Uterus (tissue), 4 donors: ENCODE results near the gene LIMK2. TPM values are rescaled to one million over a fixed set of nuclear protein-coding genes. Genes with fewer than 3 reads are reported as not detected.
"Not testable (repeated sequence)": the region's sequence is repeated elsewhere in the genome, so short reads cannot be mapped to it uniquely, and the experiment has no call there.

ENCODE experiments used
- DNase-seq, 2 donors: peaks; one replicate each; pipeline ENCODE4 v3.0.0-alpha.2; 2019 to 2020
- H3K27ac ChIP-seq, 2 donors: fragments of 200-600 bp; sonication (generic); 1 replicate in 1 of 2; 2 replicates in 1 of 2; pipeline ENCODE4 v1.5.1; 2016 to 2018
- H3K27me3 ChIP-seq, 2 donors: fragments of 200-600 bp; sonication (generic); one replicate each; pipeline ENCODE4 v1.5.1; 2018 to 2019; ENCODE audit warnings: control low read depth in 1 of 2
- H3K36me3 ChIP-seq, 2 donors: fragments of 200-600 bp; sonication (generic); one replicate each; pipeline ENCODE4 v1.5.1; 2019; ENCODE audit warnings: control low read depth in 1 of 2
- H3K4me1 ChIP-seq, 2 donors: fragments of 200-600 bp; sonication (generic); one replicate each; pipeline ENCODE4 v1.5.1; 2018 to 2019; ENCODE audit warnings: control low read depth in 1 of 2
- H3K4me3 ChIP-seq, 2 donors: fragments of 200-600 bp; sonication (generic); 1 replicate in 1 of 2; 2 replicates in 1 of 2; pipeline ENCODE4 v1.5.1; 2018 to 2019; ENCODE audit warnings: mild to moderate bottlenecking in 1 of 2
- H3K9me3 ChIP-seq, 2 donors: fragments of 200-600 bp; sonication (generic); one replicate each; pipeline ENCODE4 v1.5.1; 2019; ENCODE audit warnings: control low read depth in 1 of 2
- POLR2A ChIP-seq, 2 donors: fragments of 450-650 bp; IDR thresholded peaks; one replicate each; pipeline ENCODE4 v1.6.1; 2016; ENCODE audit warnings: antibody characterized with exemption in 2 of 2, mild to moderate bottlenecking in 1 of 2, moderate library complexity in 1 of 2
- intact Hi-C: fragments of 100-400 bp; cut with DNase I; formaldehyde crosslinking; loops from one replicate; pipeline ENCODE4 v1.15.1; 2023; ENCODE audit warnings: low total_unique reads
- total RNA-seq, 4 donors: library from RNA; depleted of rRNA in 3 of 4; stranded (reverse); fragments of >200 nt in 3 of 4; gene quantifications; one replicate each; pipeline versions ENCODE4 v1.1.0 to v1.2.4, GENCODE V29; 2014 to 2023
- TF ChIP-seq, protein P1 (sequence below), 4 experiments: fragments of 200-600 bp in 2 of 4; fragments of 450-650 bp in 2 of 4; sonication (generic) in 2 of 4; IDR thresholded peaks; one replicate each; pipeline ENCODE4 v1.5.1; 2016 to 2019; ENCODE audit warnings: antibody characterized with exemption in 4 of 4, mild to moderate bottlenecking in 2 of 4, moderate library complexity in 1 of 4
- donor health status: DM: yes; HTN: yes; CAD: no.

The LIMK2 gene
- total RNA-seq, 4 donors from 2014 or later: 7.2 to 52.0 (median 22.1) TPM

DNA sequence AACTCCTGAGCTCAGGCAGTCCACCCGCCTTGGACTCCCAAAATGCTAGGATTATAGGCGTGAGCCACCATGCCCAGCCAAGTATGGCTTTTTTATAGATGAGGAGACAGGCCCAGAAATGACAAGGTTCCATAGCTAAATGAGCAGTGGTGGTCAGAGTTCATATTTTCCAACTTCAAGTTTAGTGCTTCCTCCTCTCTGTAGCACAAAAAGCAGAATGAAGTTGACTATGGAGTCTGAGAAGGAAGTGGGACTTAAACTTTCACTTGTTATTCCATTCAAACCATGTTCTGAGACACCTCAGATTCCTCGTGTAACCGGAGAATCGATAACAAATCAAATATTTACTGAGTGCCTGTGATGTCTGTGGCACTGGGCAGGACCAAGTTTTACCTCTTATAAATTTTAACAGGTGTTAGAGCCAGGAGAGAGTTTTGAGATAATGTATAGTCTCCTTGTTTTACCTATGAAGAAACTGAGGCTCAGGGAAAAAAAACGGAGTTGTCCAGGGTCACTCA lies 3.0 kb downstream of the LIMK2 start:
- Histone ChIP-seq H3K9me3 (no peaks in the 10 kb centered on the region), H3K4me3 (no peak overlapping the region), H3K27ac (no peak overlapping the region), H3K36me3 (no peaks in the 10 kb centered on the region), H3K4me1 (peaks cover 0 to 11% of the 10 kb centered on the region in 2 donors), H3K27me3 (no peaks in the 10 kb centered on the region)
- TF ChIP-seq, protein P1, sequence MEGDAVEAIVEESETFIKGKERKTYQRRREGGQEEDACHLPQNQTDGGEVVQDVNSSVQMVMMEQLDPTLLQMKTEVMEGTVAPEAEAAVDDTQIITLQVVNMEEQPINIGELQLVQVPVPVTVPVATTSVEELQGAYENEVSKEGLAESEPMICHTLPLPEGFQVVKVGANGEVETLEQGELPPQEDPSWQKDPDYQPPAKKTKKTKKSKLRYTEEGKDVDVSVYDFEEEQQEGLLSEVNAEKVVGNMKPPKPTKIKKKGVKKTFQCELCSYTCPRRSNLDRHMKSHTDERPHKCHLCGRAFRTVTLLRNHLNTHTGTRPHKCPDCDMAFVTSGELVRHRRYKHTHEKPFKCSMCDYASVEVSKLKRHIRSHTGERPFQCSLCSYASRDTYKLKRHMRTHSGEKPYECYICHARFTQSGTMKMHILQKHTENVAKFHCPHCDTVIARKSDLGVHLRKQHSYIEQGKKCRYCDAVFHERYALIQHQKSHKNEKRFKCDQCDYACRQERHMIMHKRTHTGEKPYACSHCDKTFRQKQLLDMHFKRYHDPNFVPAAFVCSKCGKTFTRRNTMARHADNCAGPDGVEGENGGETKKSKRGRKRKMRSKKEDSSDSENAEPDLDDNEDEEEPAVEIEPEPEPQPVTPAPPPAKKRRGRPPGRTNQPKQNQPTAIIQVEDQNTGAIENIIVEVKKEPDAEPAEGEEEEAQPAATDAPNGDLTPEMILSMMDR (IDR thresholded peaks at IDR 0.05): no peak
- no peak for TF ChIP-seq POLR2A (IDR thresholded peaks at IDR 0.05)
- intact Hi-C loops: no loop called here
- DNase-seq: no peak

- DNase-seq: no peak
- H3K27me3 ChIP-seq: no peaks in the 10 kb centered on the region
- no peaks in the 10 kb centered on the region for H3K4me1 ChIP-seq
- no peaks in the 10 kb centered on the region for H3K9me3 ChIP-seq
- peak overlapping the region in 1 of 2 donors; percentile 54 for H3K27ac ChIP-seq
- TF ChIP-seq, protein P1 (IDR thresholded peaks at IDR 0.05): no peak
- no peak for TF ChIP-seq POLR2A (IDR thresholded peaks at IDR 0.05)
- no peak overlapping the region for H3K4me3 ChIP-seq
- no peaks in the 10 kb centered on the region for H3K36me3 ChIP-seq
- intact Hi-C loops: no loop called here
These were observed 6.6 kb downstream of the LIMK2 start for GRCh38 chr22:31218565-31219262.

DNA sequence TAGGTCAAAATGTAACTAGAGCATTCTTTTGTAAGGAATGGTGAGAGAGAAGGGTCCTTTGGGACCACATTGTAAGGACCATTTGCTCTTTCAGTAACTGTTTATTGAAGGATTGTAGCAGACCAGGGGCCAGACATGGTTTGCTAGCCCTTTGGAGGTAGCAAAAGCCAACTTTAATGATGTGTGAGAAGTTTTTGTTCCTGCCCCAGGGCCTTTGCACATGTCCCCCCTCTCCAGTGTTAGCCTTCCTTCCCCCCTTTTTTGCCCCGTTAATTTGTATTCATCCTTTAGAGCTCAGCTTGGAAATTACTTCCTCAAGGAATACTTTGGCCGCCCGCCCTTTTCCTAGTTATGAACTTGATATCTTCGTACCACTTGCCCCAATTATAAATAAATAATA lies 9.0 kb downstream of the LIMK2 start:
- Histone ChIP-seq H3K27me3 (no peaks in the 10 kb centered on the region), H3K27ac (no peak overlapping the region), H3K4me3 (no peak overlapping the region), H3K36me3 (no peaks in the 10 kb centered on the region), H3K9me3 (no peaks in the 10 kb centered on the region), H3K4me1 (no peaks in the 10 kb centered on the region)
- intact Hi-C loops: no loop called here
- no peak for TF ChIP-seq POLR2A (IDR thresholded peaks at IDR 0.05)
- TF ChIP-seq, protein P1 (IDR thresholded peaks at IDR 0.05): no peak
- no peak for DNase-seq

GRCh38 chr22:31222736-31223135 lies 10.6 kb downstream of the LIMK2 start:
- no peaks in the 10 kb centered on the region for H3K27me3 ChIP-seq
- no peaks in the 10 kb centered on the region for H3K4me1 ChIP-seq
- H3K9me3 ChIP-seq: no peaks in the 10 kb centered on the region
- DNase-seq: no peak
- H3K27ac ChIP-seq: no peak overlapping the region
- intact Hi-C loops: no loop called here
- no peak overlapping the region for H3K4me3 ChIP-seq
- no peaks in the 10 kb centered on the region for H3K36me3 ChIP-seq
- TF ChIP-seq, protein P1 (IDR thresholded peaks at IDR 0.05): no peak
- TF ChIP-seq POLR2A (IDR thresholded peaks at IDR 0.05): no peak

DNA sequence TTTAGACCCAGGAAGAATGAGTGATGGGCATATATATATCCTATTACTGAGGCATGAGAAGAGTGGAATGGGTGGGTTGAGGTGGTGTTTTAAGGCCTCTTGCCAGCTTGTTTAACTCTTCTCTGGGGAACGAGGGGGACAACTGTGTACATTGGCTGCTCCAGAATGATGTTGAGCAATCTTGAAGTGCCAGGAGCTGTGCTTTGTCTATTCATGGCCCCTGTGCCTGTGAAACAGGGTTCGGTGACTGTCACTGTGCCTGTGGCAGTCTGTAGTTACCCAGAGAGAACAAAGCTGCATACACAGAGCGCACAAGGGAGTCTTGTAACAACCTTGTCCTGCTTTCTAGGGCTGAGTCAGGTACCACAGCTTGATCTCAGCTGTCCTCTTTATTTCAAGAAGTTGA lies 11.7 kb downstream of the LIMK2 start:
- no peaks in the 10 kb centered on the region for H3K9me3 ChIP-seq
- intact Hi-C loops: no loop called here
- TF ChIP-seq, protein P1 (IDR thresholded peaks at IDR 0.05): no peak
- TF ChIP-seq POLR2A (IDR thresholded peaks at IDR 0.05): no peak
- H3K4me1 ChIP-seq: no peaks in the 10 kb centered on the region
- no peak for DNase-seq
- H3K36me3 ChIP-seq: no peaks in the 10 kb centered on the region
- H3K27ac ChIP-seq: no peak overlapping the region
- H3K27me3 ChIP-seq: no peaks in the 10 kb centered on the region
- H3K4me3 ChIP-seq: no peak overlapping the region

DNA sequence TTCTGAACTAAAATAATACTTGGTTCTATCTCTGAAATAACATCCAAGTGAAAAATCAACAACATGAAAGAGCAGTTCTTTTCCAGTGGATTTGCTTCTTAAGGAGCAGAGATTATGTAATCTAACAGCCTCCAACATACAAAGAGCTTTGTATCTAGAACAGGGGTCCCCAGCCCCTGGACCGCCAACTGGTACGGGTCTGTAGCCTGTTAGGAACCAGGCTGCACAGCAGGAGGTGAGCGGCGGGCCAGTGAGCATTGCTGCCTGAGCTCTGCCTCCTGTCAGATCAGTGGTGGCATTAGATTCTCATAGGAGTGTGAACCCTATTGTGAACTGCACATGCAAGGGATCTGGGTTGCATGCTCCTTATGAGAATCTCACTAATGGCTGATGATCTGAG lies 12.6 kb downstream of the LIMK2 start:
- intact Hi-C loops: not testable (repeated sequence)

More for the DNA sequence above, 12.6 kb downstream of the LIMK2 start:
- not testable (repeated sequence) for H3K4me1 ChIP-seq, H3K36me3 ChIP-seq, H3K4me3 ChIP-seq, H3K27me3 ChIP-seq, H3K9me3 ChIP-seq, H3K27ac ChIP-seq, DNase-seq
